Ammon's horn (tissue), 1 donor: Measurements from ENCODE around the gene E2F2.
"Not testable (repeated sequence)": the region's sequence is repeated elsewhere in the genome, so short reads cannot be mapped to it uniquely, and the experiment has no call there.

Source experiments
- DNase-seq: peaks from one replicate; pipeline ENCODE4 v3.0.0-alpha.2; 2016; ENCODE audit warnings: low spot score

The E2F2 gene

GRCh38 chr1:23546897-23547584, 16.0 kb upstream of the E2F2 start:
- no peak for DNase-seq

GRCh38 chr1:23545851-23546250, 14.8 kb upstream of the E2F2 start:
- no peak for DNase-seq

GRCh38 chr1:23544444-23545389, 13.7 kb upstream of the E2F2 start:
- DNase-seq: peak; percentile 85

GRCh38 chr1:23543707-23544443, 12.8 kb upstream of the E2F2 start:
- no peak for DNase-seq

- DNase-seq: not testable (repeated sequence)
Observed at GRCh38 chr1:23542940-23543339, 11.9 kb upstream of the E2F2 start.

- DNase-seq: peak; percentile 90
Observed at GRCh38 chr1:23539698-23540266, 8.7 kb upstream of the E2F2 start.

- DNase-seq: no peak
Observed at GRCh38 chr1:23537296-23537973, 6.4 kb upstream of the E2F2 start.

GRCh38 chr1:23533246-23534023, 2.4 kb upstream of the E2F2 start:
- DNase-seq: peak; percentile 51

GRCh38 chr1:23531562-23532094, 595 bp upstream of the E2F2 start:
- no peak for DNase-seq

- DNase-seq: no peak
Observed at GRCh38 chr1:23530087-23530746, 816 bp downstream of the E2F2 start.

- no peak for DNase-seq
Observed at GRCh38 chr1:23529146-23530086, 1.6 kb downstream of the E2F2 start.

GRCh38 chr1:23528250-23528978, 2.6 kb downstream of the E2F2 start:
- no peak for DNase-seq

GRCh38 chr1:23527900-23528249, 3.2 kb downstream of the E2F2 start:
- no peak for DNase-seq

GRCh38 chr1:23527366-23527765, 3.7 kb downstream of the E2F2 start:
- DNase-seq: no peak

- DNase-seq: no peak
Observed at GRCh38 chr1:23526329-23527041, 4.5 kb downstream of the E2F2 start.

- DNase-seq: no peak
Observed at GRCh38 chr1:23525558-23526250, 5.3 kb downstream of the E2F2 start.
